HEK293 (cell line): ENCODE measurements around the gene RBMS3.

Source experiments
- CTCF ChIP-seq: fragments of 450-650 bp; formaldehyde crosslinking; IDR thresholded peaks from 2 replicates; pipeline ENCODE4 v1.5.1; 2016; ENCODE audit warnings: missing biosample characterization, missing genetic modification characterization
- HOXD13 ChIP-seq: sonication (generic); formaldehyde crosslinking; IDR thresholded peaks from 2 replicates; pipeline ENCODE4 v1.8.0; 2022; ENCODE audit warnings: missing genetic modification reagents, borderline replicate concordance
- ZNF239 ChIP-seq: fragments of 450-650 bp; formaldehyde crosslinking; IDR thresholded peaks from 2 replicates; pipeline ENCODE4 v1.5.1; 2016; ENCODE audit warnings: missing biosample characterization, missing genetic modification characterization
- ZNF350 ChIP-seq: fragments of 450-650 bp; formaldehyde crosslinking; IDR thresholded peaks from 2 replicates; pipeline ENCODE4 v1.5.0; 2017; ENCODE audit warnings: missing biosample characterization, mild to moderate bottlenecking, missing genetic modification characterization
- ZNF423 ChIP-seq: fragments of 450-650 bp; formaldehyde crosslinking; IDR thresholded peaks from 2 replicates; pipeline ENCODE4 v1.5.1; 2016; ENCODE audit warnings: missing biosample characterization, missing genetic modification characterization
- ZNF433 ChIP-seq: fragments of 450-650 bp; formaldehyde crosslinking; IDR thresholded peaks from 2 replicates; pipeline ENCODE4 v1.5.1; 2016; ENCODE audit warnings: missing biosample characterization, missing genetic modification characterization, low read depth
- ZNF530 ChIP-seq: fragments of 450-650 bp; formaldehyde crosslinking; IDR thresholded peaks from 2 replicates; pipeline ENCODE4 v1.5.1; 2016; ENCODE audit warnings: low read depth, missing biosample characterization, missing genetic modification characterization
- ZNF707 ChIP-seq: fragments of 450-650 bp; formaldehyde crosslinking; IDR thresholded peaks from 2 replicates; pipeline ENCODE4 v1.5.1; 2016; ENCODE audit warnings: missing biosample characterization, missing genetic modification characterization
- ZNF785 ChIP-seq: fragments of 450-650 bp; formaldehyde crosslinking; IDR thresholded peaks from 2 replicates; pipeline ENCODE4 v1.5.1; 2016; ENCODE audit warnings: missing biosample characterization, missing genetic modification characterization
- TF ChIP-seq, protein P1 (sequence below): fragments of 450-650 bp; formaldehyde crosslinking; IDR thresholded peaks from 2 replicates; pipeline ENCODE4 v1.5.1; 2017; ENCODE audit warnings: missing biosample characterization, missing genetic modification characterization
- TF ChIP-seq, protein P2 (sequence below): fragments of 450-650 bp; formaldehyde crosslinking; IDR thresholded peaks from 2 replicates; pipeline ENCODE4 v1.5.1; 2017; ENCODE audit warnings: missing biosample characterization, missing genetic modification characterization
- TF ChIP-seq, protein P3 (sequence below): fragments of 450-650 bp; formaldehyde crosslinking; IDR thresholded peaks from 2 replicates; pipeline ENCODE4 v1.5.1; 2016; ENCODE audit warnings: missing biosample characterization, missing genetic modification characterization
- TF ChIP-seq, protein P4 (sequence below): fragments of 450-650 bp; formaldehyde crosslinking; IDR thresholded peaks from 2 replicates; pipeline ENCODE4 v1.5.1; 2017; ENCODE audit warnings: missing biosample characterization, missing genetic modification characterization

DNA sequence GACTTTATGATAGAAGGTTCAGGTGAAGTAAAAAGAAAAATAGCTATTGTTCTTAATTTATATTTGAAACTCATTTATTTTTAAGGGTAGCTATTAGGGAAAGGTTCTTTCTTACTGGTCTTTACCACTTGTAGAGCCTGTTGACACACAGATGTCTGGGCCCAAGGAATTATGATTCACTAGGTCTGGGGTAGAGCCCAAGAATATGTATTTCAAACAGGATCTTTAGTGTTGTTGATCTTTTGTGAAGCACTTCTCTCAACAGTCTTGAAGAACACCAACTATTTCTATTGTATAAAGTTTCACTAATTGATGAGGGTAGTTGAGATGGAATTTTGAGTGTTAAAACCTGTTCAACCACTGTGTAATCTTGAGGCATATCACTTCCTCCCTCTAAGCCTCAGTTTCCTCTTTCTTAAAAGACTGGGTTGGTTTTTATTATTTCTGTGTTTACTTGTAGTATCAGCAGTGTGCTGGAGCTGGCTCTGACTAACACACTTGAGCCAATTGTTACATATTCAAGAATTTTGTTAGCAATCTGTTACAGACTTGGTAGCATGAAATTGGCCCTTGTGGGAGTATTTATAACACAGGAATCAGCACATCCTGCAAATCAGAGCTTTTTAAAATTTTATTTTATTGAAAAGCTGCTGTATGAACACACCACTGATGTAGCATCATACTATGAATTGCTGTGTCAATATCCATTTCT is 155.9 kb downstream of the RBMS3 start:
- TF ChIP-seq CTCF (no peak), ZNF239 (tag by site-specific recombination) (no peak), ZNF350 (tag by site-specific recombination) (no peak), ZNF707 (no peak), ZNF423 (tag by site-specific recombination) (no peak), ZNF530 (no peak), ZNF785 (no peak), ZNF433 (tag by site-specific recombination) (no peak), HOXD13 (CRISPR knock-in tag) (no peak)
- TF ChIP-seq, protein P1, sequence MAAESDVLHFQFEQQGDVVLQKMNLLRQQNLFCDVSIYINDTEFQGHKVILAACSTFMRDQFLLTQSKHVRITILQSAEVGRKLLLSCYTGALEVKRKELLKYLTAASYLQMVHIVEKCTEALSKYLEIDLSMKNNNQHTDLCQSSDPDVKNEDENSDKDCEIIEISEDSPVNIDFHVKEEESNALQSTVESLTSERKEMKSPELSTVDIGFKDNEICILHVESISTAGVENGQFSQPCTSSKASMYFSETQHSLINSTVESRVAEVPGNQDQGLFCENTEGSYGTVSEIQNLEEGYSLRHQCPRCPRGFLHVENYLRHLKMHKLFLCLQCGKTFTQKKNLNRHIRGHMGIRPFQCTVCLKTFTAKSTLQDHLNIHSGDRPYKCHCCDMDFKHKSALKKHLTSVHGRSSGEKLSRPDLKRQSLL (tag by site-specific recombination) = no peak
- TF ChIP-seq, protein P2, sequence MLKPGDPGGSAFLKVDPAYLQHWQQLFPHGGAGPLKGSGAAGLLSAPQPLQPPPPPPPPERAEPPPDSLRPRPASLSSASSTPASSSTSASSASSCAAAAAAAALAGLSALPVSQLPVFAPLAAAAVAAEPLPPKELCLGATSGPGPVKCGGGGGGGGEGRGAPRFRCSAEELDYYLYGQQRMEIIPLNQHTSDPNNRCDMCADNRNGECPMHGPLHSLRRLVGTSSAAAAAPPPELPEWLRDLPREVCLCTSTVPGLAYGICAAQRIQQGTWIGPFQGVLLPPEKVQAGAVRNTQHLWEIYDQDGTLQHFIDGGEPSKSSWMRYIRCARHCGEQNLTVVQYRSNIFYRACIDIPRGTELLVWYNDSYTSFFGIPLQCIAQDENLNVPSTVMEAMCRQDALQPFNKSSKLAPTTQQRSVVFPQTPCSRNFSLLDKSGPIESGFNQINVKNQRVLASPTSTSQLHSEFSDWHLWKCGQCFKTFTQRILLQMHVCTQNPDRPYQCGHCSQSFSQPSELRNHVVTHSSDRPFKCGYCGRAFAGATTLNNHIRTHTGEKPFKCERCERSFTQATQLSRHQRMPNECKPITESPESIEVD = no peak
- TF ChIP-seq, protein P3, sequence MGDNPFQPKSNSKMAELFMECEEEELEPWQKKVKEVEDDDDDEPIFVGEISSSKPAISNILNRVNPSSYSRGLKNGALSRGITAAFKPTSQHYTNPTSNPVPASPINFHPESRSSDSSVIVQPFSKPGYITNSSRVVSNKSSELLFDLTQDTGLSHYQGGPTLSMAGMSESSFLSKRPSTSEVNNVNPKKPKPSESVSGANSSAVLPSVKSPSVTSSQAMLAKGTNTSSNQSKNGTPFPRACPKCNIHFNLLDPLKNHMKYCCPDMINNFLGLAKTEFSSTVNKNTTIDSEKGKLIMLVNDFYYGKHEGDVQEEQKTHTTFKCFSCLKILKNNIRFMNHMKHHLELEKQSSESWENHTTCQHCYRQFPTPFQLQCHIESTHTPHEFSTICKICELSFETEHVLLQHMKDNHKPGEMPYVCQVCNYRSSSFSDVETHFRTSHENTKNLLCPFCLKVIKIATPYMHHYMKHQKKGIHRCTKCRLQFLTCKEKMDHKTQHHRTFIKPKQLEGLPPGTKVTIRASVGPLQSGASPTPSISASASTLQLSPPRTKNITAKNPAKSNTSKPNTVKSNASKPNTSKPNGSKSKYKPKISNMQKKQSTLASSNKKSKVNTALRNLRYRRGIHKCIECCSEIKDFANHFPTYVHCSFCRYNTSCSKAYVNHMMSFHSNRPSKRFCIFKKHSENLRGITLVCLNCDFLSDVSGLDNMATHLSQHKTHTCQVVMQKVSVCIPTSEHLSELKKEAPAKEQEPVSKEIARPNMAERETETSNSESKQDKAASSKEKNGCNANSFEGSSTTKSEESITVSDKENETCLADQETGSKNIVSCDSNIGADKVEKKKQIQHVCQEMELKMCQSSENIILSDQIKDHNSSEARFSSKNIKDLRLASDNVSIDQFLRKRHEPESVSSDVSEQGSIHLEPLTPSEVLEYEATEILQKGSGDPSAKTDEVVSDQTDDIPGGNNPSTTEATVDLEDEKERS (tag by site-specific recombination) = no peak
- TF ChIP-seq, protein P4, sequence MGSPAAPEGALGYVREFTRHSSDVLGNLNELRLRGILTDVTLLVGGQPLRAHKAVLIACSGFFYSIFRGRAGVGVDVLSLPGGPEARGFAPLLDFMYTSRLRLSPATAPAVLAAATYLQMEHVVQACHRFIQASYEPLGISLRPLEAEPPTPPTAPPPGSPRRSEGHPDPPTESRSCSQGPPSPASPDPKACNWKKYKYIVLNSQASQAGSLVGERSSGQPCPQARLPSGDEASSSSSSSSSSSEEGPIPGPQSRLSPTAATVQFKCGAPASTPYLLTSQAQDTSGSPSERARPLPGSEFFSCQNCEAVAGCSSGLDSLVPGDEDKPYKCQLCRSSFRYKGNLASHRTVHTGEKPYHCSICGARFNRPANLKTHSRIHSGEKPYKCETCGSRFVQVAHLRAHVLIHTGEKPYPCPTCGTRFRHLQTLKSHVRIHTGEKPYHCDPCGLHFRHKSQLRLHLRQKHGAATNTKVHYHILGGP (tag by site-specific recombination) = no peak
